ENCODE data around the gene LRRC17.

- TF ChIP-seq RFX5 (IDR thresholded peaks at IDR 0.05; ENCODE audit: low read depth, low read length) (no peak), CTCF (conservative IDR thresholded peaks at IDR 0.05; ENCODE audit: low read depth, low read length) (no peak), SMC3 (IDR thresholded peaks at IDR 0.05; ENCODE audit: low read depth, low read length) (no peak), CEBPB (IDR thresholded peaks at IDR 0.05; ENCODE audit: low read depth, low read length) (no peak), MXI1 (IDR thresholded peaks at IDR 0.05; ENCODE audit: borderline replicate concordance, low read depth, low read length) (no peak), POLR2A (IDR thresholded peaks at IDR 0.05; ENCODE audit: low read depth, low read length) (no peak), MAFK (IDR thresholded peaks at IDR 0.05; ENCODE audit: low read depth, low read length) (no peak), RAD21 (IDR thresholded peaks at IDR 0.05; ENCODE audit: low read length) (no peak), BHLHE40 (IDR thresholded peaks at IDR 0.05; ENCODE audit: low read depth, low read length) (no peak), MAZ (IDR thresholded peaks at IDR 0.05; ENCODE audit: borderline replicate concordance, low read depth, low read length) (no peak)
- TF ChIP-seq, protein P1, sequence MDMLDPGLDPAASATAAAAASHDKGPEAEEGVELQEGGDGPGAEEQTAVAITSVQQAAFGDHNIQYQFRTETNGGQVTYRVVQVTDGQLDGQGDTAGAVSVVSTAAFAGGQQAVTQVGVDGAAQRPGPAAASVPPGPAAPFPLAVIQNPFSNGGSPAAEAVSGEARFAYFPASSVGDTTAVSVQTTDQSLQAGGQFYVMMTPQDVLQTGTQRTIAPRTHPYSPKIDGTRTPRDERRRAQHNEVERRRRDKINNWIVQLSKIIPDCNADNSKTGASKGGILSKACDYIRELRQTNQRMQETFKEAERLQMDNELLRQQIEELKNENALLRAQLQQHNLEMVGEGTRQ (IDR thresholded peaks at IDR 0.05; ENCODE audit: low read depth, low read length), result no peak
These were observed 30.8 kb downstream of the LRRC17 start for GRCh38 chr7:102943423-102944169.

Measured in IMR-90 (cell line).